NCI-H128 (cell line): Measurements from ENCODE around the gene CABLES2.

Experiments used
- DNase-seq: peaks from one replicate; lab custom pipeline; 2025; ENCODE audit not compliant: unreplicated experiment; lab: John Stamatoyannopoulos, UW

CABLES2 gene

GRCh38 chr20:62372042-62372993, 34.8 kb downstream of the CABLES2 start:
- no peak for DNase-seq

GRCh38 chr20:62371588-62372041, 35.5 kb downstream of the CABLES2 start:
- DNase-seq: no peak

GRCh38 chr20:62370807-62371587, 36.1 kb downstream of the CABLES2 start:
- no peak for DNase-seq

GRCh38 chr20:62370115-62370806, 36.8 kb downstream of the CABLES2 start:
- no peak for DNase-seq

- DNase-seq: no peak
Observed at GRCh38 chr20:62369815-62370114, 37.3 kb downstream of the CABLES2 start.

GRCh38 chr20:62368976-62369814, 37.9 kb downstream of the CABLES2 start:
- no peak for DNase-seq

- DNase-seq: no peak
Observed at GRCh38 chr20:62368392-62368975, 38.6 kb downstream of the CABLES2 start.

- peak; percentile 11 for DNase-seq
Observed at GRCh38 chr20:62367633-62368391, 39.3 kb downstream of the CABLES2 start.

- DNase-seq: no peak
Observed at GRCh38 chr20:62367136-62367632, 39.9 kb downstream of the CABLES2 start, which contains the start of gene LAMA5. Gene LAMA5, minus strand, starts transcription at chr20:62367312. Its CDS starts 67 bp downstream, at chr20:62367245.

- peak; percentile 34 for DNase-seq
Observed at GRCh38 chr20:62366370-62367135, 40.5 kb downstream of the CABLES2 start.

- DNase-seq: no peak
Observed at GRCh38 chr20:62365814-62366369, 41.2 kb downstream of the CABLES2 start.

- no peak for DNase-seq
Observed at GRCh38 chr20:62364911-62365736, 42.0 kb downstream of the CABLES2 start.

GRCh38 chr20:62363920-62364851, 42.9 kb downstream of the CABLES2 start:
- DNase-seq: no peak

- DNase-seq: no peak
Observed at GRCh38 chr20:62362991-62363919, 43.8 kb downstream of the CABLES2 start.

- no peak for DNase-seq
Observed at GRCh38 chr20:62362590-62362940, 44.5 kb downstream of the CABLES2 start.
